ENCODE measurements around the gene GRM8. TPM values are rescaled to one million over a fixed set of nuclear protein-coding genes. Genes with fewer than 3 reads are reported as not detected.
A peak's percentile ranks its signal among the peaks of the same experiment; 100 is the strongest.

The GRM8 gene
- total RNA-seq, 1 donor from 2014 or later: 0.51 TPM

DNA sequence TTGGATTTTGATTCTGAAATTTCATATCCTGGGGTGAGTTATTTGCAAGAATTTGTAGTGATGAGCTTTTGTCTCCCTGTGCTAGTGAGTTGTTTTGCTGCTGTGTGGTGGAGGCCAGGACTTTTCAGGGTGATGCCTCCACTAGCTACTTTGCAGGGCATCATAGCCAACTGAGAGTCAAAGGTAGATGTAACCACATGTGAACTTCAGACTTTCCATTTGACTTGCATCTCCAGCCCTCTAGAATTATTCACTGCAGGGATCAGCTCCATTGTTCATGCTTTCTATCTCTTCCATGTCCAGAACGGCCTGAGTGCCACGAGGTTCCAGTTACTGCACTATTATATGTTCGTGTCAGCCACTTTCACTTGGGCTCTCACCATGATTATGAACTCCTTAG, 534.3 kb downstream of the GRM8 start:
- no peak for DNase-seq (ENCODE audit: extremely low spot score, unreplicated experiment)
- H3K9me3 Mint-ChIP-seq (ENCODE audit: unreplicated experiment): no peaks in the 10 kb centered on the region

GRCh38 chr7:126716321-126716720, 536.4 kb downstream of the GRM8 start:
- H3K36me3 Mint-ChIP-seq (ENCODE audit: unreplicated experiment): no peaks in the 10 kb centered on the region
- peaks cover 11% of the 10 kb centered on the region for H3K9me3 Mint-ChIP-seq (ENCODE audit: unreplicated experiment)
- H3K27ac Mint-ChIP-seq (ENCODE audit: unreplicated experiment): no peak overlapping the region
- DNase-seq (ENCODE audit: extremely low spot score, unreplicated experiment): no peak
- no peak for TF ChIP-seq CTCF (IDR thresholded peaks at IDR 0.05)
- H3K4me1 Mint-ChIP-seq (ENCODE audit: unreplicated experiment): no peaks in the 10 kb centered on the region
- H3K27me3 Mint-ChIP-seq (ENCODE audit: unreplicated experiment): no peaks in the 10 kb centered on the region
- no peak overlapping the region for H3K4me3 Mint-ChIP-seq (ENCODE audit: unreplicated experiment)

More for the DNA sequence above, 534.3 kb downstream of the GRM8 start:
- TF ChIP-seq CTCF (IDR thresholded peaks at IDR 0.05): no peak
- Mint-ChIP-seq H3K4me3 (ENCODE audit: unreplicated experiment) (no peak overlapping the region), H3K36me3 (ENCODE audit: unreplicated experiment) (no peaks in the 10 kb centered on the region), H3K27ac (ENCODE audit: unreplicated experiment) (no peak overlapping the region), H3K4me1 (ENCODE audit: unreplicated experiment) (no peaks in the 10 kb centered on the region), H3K27me3 (ENCODE audit: unreplicated experiment) (no peaks in the 10 kb centered on the region)

DNA sequence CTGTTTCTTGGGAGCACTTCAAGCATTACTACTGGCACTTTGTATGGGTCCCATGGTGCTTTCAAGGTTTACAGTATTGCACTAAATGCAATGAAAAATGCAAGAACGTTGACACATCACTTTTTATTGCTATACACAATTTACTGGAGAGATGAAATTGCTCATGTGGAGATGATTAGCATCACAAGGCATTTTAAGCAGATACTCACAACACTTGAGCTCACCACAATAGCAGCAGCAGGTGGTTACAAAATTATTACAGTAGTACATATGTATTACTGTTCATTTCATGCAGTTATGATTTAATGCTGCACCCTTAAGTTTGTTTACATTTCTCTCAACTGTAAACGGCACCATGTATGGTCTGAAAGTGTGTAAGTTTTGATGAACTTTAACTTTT, 537.7 kb downstream of the GRM8 start:
- Mint-ChIP-seq H3K27ac (ENCODE audit: unreplicated experiment) (no peak overlapping the region), H3K4me1 (ENCODE audit: unreplicated experiment) (no peaks in the 10 kb centered on the region), H3K4me3 (ENCODE audit: unreplicated experiment) (no peak overlapping the region), H3K27me3 (ENCODE audit: unreplicated experiment) (no peaks in the 10 kb centered on the region), H3K36me3 (ENCODE audit: unreplicated experiment) (no peaks in the 10 kb centered on the region), H3K9me3 (ENCODE audit: unreplicated experiment) (peaks cover 11% of the 10 kb centered on the region)
- no peak for DNase-seq (ENCODE audit: extremely low spot score, unreplicated experiment)
- TF ChIP-seq CTCF (IDR thresholded peaks at IDR 0.05): no peak

DNA sequence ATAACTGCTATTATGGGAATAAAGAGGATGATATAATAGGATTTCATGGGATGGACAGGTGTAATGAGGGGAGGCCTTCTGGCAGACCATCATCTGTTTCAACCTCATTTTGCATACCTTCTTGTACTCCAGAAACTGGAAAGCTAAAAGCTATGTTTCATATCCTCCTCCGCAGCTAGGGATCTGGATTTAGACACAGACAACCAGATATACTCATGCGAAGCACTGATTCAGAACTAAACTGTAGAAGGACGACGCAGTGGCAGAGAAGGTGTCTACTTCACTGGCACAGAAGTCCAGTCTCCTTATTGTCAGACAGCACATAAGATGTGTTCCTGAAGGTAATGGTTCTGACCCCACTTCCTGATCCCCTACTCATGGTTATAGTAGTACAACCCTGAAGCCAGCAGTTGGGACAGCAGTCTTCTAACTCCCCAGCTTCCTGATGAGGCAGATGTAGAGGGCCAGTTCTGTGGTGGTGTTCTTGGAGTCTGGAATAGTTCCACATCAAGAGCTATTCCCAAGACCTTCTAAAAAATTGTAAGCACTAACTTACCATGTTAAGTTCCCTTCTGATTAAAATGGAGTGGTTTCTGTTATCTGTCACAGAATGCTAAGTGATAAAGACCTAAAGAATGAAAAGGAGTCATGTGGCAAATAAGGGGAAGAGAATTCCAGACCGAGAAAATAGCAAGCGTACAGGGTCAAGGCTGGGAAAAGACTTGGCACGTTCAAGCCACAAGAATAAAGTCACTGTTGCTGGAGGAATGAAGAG, 550.3 kb downstream of the GRM8 start:
- TF ChIP-seq CTCF (IDR thresholded peaks at IDR 0.05): no peak
- no peak for DNase-seq (ENCODE audit: extremely low spot score, unreplicated experiment)
- Mint-ChIP-seq H3K4me1 (ENCODE audit: unreplicated experiment) (peaks cover 24% of the 10 kb centered on the region), H3K4me3 (ENCODE audit: unreplicated experiment) (no peak overlapping the region), H3K36me3 (ENCODE audit: unreplicated experiment) (no peaks in the 10 kb centered on the region), H3K27ac (ENCODE audit: unreplicated experiment) (peak overlapping the region; percentile 6), H3K9me3 (ENCODE audit: unreplicated experiment) (peaks cover 4% of the 10 kb centered on the region), H3K27me3 (ENCODE audit: unreplicated experiment) (no peaks in the 10 kb centered on the region)

GRCh38 chr7:126700807-126701604, 551.7 kb downstream of the GRM8 start:
- Mint-ChIP-seq H3K4me3 (ENCODE audit: unreplicated experiment) (no peak overlapping the region), H3K27me3 (ENCODE audit: unreplicated experiment) (no peaks in the 10 kb centered on the region), H3K9me3 (ENCODE audit: unreplicated experiment) (peaks cover 4% of the 10 kb centered on the region), H3K36me3 (ENCODE audit: unreplicated experiment) (no peaks in the 10 kb centered on the region), H3K4me1 (ENCODE audit: unreplicated experiment) (peaks cover 24% of the 10 kb centered on the region), H3K27ac (ENCODE audit: unreplicated experiment) (peak overlapping the region; percentile 79)
- DNase-seq (ENCODE audit: extremely low spot score, unreplicated experiment): peak; percentile 86
- TF ChIP-seq CTCF (IDR thresholded peaks at IDR 0.05): no peak
